HG02623 (cell line): ENCODE results near the gene SLC5A8.
"Not testable (repeated sequence)": the region's sequence is repeated elsewhere in the genome, so short reads cannot be mapped to it uniquely, and the experiment has no call there.

Experiments
- ATAC-seq: cut with Tn5 transposase; IDR thresholded peaks from one replicate; pipeline ENCODE4 v1.9.1; 2021; ENCODE audit warnings: moderate library complexity; ENCODE audit not compliant: unreplicated experiment

SLC5A8 gene

DNA sequence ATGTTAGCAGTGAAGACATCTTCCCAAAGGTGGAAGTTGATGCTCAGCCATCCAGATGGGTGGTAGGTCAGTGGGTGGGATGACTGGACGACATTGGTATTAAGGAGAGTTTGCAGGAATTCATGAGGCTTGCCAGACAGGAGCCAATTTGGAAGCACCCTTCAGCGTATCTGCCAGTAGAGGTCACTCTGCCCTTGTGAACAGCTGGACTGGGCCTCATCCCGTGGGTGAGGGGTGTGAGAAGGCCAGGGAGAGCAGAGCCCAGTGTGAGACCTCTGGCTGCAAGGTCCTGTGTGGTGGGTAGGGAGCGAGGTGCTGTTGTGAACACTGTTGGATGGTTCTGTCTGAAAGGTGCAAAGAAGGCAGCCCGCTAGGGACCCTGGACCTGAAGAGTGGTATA is 37.7 kb downstream of the SLC5A8 start:
- no peak for ATAC-seq

GRCh38 chr12:101168001-101168400 is 42.0 kb downstream of the SLC5A8 start:
- no peak for ATAC-seq

- ATAC-seq, result no peak
Measured at GRCh38 chr12:101166866-101167265, 43.2 kb downstream of the SLC5A8 start.

- no peak for ATAC-seq
Measured at GRCh38 chr12:101165319-101165718, 44.7 kb downstream of the SLC5A8 start.

GRCh38 chr12:101145777-101146431 is 64.1 kb downstream of the SLC5A8 start:
- not testable (repeated sequence) for ATAC-seq

DNA sequence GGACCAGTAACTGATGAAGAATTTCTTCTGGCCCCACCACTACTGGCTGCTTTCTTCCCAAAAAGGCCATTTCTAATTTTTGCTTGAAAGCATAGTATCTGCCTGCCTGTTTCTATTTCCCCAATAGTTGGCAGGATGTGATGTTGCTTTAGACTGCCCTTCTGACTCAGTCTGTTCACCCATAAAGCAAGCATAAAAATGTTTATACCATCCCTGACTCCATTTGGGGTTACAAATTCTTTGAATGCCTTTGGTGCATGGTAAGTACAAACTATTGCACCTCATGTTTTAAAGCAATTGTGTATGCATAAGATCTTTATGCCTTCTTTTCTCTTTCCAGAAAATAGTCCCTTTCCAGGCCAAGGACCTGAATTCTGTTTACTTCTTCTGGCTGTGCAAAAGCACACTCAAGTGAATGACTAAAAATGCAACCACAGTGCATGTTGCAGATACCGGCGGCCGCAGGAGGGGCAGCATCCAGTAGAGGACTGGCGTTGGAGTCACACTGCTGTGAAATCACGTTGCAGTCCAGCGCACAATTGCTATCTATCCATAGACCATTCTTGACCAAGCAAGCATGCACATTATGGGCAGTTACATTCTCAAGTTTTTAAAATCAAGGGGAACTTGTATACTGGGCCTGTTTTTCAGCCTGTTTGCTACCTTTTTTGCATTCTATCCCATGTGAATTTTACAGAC is 82.4 kb downstream of the SLC5A8 start:
- no peak for ATAC-seq

DNA sequence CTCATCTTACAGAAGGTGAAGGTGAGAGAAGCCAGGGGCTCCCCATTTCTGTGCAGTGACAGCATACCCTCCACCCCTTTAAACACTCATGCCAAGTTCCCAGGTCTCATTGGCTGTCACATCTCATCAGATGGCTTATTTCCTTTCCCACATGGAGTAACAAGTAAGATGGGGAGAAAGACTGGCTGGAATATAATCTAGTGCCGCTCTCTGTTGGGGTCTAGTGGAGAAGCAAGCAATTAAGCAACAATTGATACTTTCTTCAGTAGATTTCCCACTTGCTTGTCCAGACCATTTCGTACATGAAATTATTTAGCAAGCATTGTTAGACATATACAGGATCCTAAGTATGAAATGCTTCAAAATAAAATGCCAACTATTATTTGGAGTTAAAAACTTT is 92.2 kb downstream of the SLC5A8 start:
- ATAC-seq, result no peak

GRCh38 chr12:101116911-101117310 is 93.1 kb downstream of the SLC5A8 start:
- no peak for ATAC-seq

DNA sequence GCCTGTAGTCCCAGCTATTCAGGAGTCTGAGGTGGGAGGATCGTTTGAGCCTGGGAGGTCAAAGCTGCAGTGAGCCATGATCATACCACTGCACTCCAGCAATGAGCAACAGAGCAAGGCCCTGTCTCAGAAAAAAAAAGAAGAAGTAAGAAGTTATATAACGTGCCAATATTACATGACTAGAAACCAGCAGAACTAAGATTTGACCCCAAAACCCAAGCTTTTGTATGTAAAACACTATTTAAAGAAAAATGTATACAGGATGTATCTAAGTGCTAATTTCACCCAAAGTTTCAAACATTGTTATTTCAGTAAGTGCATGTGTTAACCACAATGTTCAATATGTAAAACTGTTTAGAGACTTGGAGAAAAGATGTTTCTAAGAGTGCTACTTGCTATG is 94.7 kb downstream of the SLC5A8 start:
- ATAC-seq, result no peak

GRCh38 chr12:101111441-101111840 is 98.6 kb downstream of the SLC5A8 start:
- ATAC-seq, result no peak

GRCh38 chr12:101110866-101111265 is 99.2 kb downstream of the SLC5A8 start:
- no peak for ATAC-seq

GRCh38 chr12:101108130-101108529 is 101.9 kb downstream of the SLC5A8 start:
- no peak for ATAC-seq

GRCh38 chr12:101107032-101107763 is 102.8 kb downstream of the SLC5A8 start:
- ATAC-seq, result no peak
